Endometrial microvascular endothelial cells (primary cell): ENCODE measurements around the gene ATG2B. TPM values are rescaled to one million over a fixed set of nuclear protein-coding genes. Genes with fewer than 3 reads are reported as not detected.
"Not testable (repeated sequence)": the region's sequence is repeated elsewhere in the genome, so short reads cannot be mapped to it uniquely, and the experiment has no call there.

ENCODE experiments used
- in situ Hi-C: cut with HindIII; loops from 2 replicates; pipeline ENCODE4 v1.10.0; 2017; ENCODE audit warnings: low sequenced_read_pairs, low pct_unique_long_range_greater_than_20kb; ENCODE audit errors: inconsistent ontology term
- total RNA-seq: library from RNA; depleted of rRNA; stranded (reverse); fragments of >200 nt; gene quantifications from one replicate; pipeline ENCODE4 v1.2.3, GENCODE V29; 2015; ENCODE audit errors: inconsistent ontology term

The ATG2B gene
- total RNA-seq, 1 donor from 2014 or later: 18.9 TPM

- in situ Hi-C loops: no loop called here
These were observed 21.6 kb upstream of the ATG2B start for GRCh38 chr14:96384740-96385139.

- in situ Hi-C loops: no loop called here
These were observed 20.9 kb upstream of the ATG2B start for GRCh38 chr14:96384053-96384452.

- in situ Hi-C loops: no loop called here
These were observed 20.3 kb upstream of the ATG2B start for GRCh38 chr14:96383445-96383844.

- in situ Hi-C loops: no loop called here
These were observed 17.6 kb upstream of the ATG2B start for GRCh38 chr14:96380735-96381134.

GRCh38 chr14:96376093-96376492 is 13.0 kb upstream of the ATG2B start:
- in situ Hi-C loops: no loop called here

GRCh38 chr14:96373538-96373937 is 10.4 kb upstream of the ATG2B start:
- in situ Hi-C loops: no loop called here

- in situ Hi-C loops: no loop called here
These were observed 7.4 kb upstream of the ATG2B start for GRCh38 chr14:96370528-96370927.

GRCh38 chr14:96368534-96368933 is 5.4 kb upstream of the ATG2B start:
- in situ Hi-C loops: no loop called here

- in situ Hi-C loops: no loop called here
These were observed 1.8 kb upstream of the ATG2B start for GRCh38 chr14:96364962-96365361.

GRCh38 chr14:96363751-96364336 is 703 bp upstream of the ATG2B start:
- in situ Hi-C loops: no loop called here

- in situ Hi-C loops: no loop called here
These were observed 823 bp downstream of the ATG2B start for GRCh38 chr14:96362071-96362964.

GRCh38 chr14:96359959-96360358 is 3.2 kb downstream of the ATG2B start:
- in situ Hi-C loops: no loop called here

GRCh38 chr14:96357216-96357615 is 5.9 kb downstream of the ATG2B start:
- in situ Hi-C loops: no loop called here

GRCh38 chr14:96354246-96354645 is 8.9 kb downstream of the ATG2B start:
- in situ Hi-C loops: no loop called here

GRCh38 chr14:96352708-96353107 is 10.4 kb downstream of the ATG2B start:
- in situ Hi-C loops: no loop called here

- in situ Hi-C loops: no loop called here
These were observed 11.2 kb downstream of the ATG2B start for GRCh38 chr14:96351986-96352385.

GRCh38 chr14:96349286-96350075 is 13.7 kb downstream of the ATG2B start:
- in situ Hi-C loops: no loop called here

GRCh38 chr14:96347957-96348356 is 15.2 kb downstream of the ATG2B start:
- in situ Hi-C loops: not testable (repeated sequence)

GRCh38 chr14:96345669-96346068 is 17.5 kb downstream of the ATG2B start:
- in situ Hi-C loops: no loop called here

- in situ Hi-C loops: no loop called here
These were observed 21.8 kb downstream of the ATG2B start for GRCh38 chr14:96341323-96341722.
